HG03469 (cell line): ENCODE results near the gene SUSD3.
"Not testable (repeated sequence)": the region's sequence is repeated elsewhere in the genome, so short reads cannot be mapped to it uniquely, and the experiment has no call there.

Source experiments
- ATAC-seq: cut with Tn5 transposase; IDR thresholded peaks from one replicate; pipeline ENCODE4 v1.9.1; 2021; ENCODE audit warnings: mild to moderate bottlenecking, moderate library complexity, moderate number of reproducible peaks; ENCODE audit not compliant: unreplicated experiment

The SUSD3 gene

GRCh38 chr9:93108291-93109041 is 50.0 kb downstream of the SUSD3 start:
- no peak for ATAC-seq

GRCh38 chr9:93110311-93110855 is 51.9 kb downstream of the SUSD3 start:
- no peak for ATAC-seq

GRCh38 chr9:93111001-93111370 is 52.5 kb downstream of the SUSD3 start:
- no peak for ATAC-seq

GRCh38 chr9:93111371-93112115 is 53.0 kb downstream of the SUSD3 start:
- ATAC-seq = no peak

GRCh38 chr9:93112116-93112863 is 53.8 kb downstream of the SUSD3 start:
- ATAC-seq = no peak

- no peak for ATAC-seq
Measured at GRCh38 chr9:93112864-93113389, 54.4 kb downstream of the SUSD3 start.

- ATAC-seq = no peak
Measured at GRCh38 chr9:93114169-93114983, 55.9 kb downstream of the SUSD3 start.

- no peak for ATAC-seq
Measured at GRCh38 chr9:93114984-93115335, 56.5 kb downstream of the SUSD3 start.

GRCh38 chr9:93115486-93116071 is 57.1 kb downstream of the SUSD3 start:
- no peak for ATAC-seq

GRCh38 chr9:93116072-93116961 is 57.8 kb downstream of the SUSD3 start:
- ATAC-seq = no peak

- not testable (repeated sequence) for ATAC-seq
Measured at GRCh38 chr9:93117521-93117920, 59.0 kb downstream of the SUSD3 start.

GRCh38 chr9:93117924-93118862 is 59.7 kb downstream of the SUSD3 start:
- ATAC-seq = no peak

- ATAC-seq = no peak
Measured at GRCh38 chr9:93118863-93119702, 60.6 kb downstream of the SUSD3 start.

GRCh38 chr9:93119703-93119952 is 61.1 kb downstream of the SUSD3 start:
- ATAC-seq = no peak

- ATAC-seq = no peak
Measured at GRCh38 chr9:93119953-93120845, 61.7 kb downstream of the SUSD3 start.

- no peak for ATAC-seq
Measured at GRCh38 chr9:93120846-93121315, 62.4 kb downstream of the SUSD3 start.
